ENCODE measurements around the gene NAGLU. TPM values are rescaled to one million over a fixed set of nuclear protein-coding genes. Genes with fewer than 3 reads are reported as not detected.

Gene NAGLU
- 34.3 to 48.3 TPM (median 46.9 TPM) in 5 replicates for total RNA-seq (2022; extraction: Qiagen RNA extraction)

DNA sequence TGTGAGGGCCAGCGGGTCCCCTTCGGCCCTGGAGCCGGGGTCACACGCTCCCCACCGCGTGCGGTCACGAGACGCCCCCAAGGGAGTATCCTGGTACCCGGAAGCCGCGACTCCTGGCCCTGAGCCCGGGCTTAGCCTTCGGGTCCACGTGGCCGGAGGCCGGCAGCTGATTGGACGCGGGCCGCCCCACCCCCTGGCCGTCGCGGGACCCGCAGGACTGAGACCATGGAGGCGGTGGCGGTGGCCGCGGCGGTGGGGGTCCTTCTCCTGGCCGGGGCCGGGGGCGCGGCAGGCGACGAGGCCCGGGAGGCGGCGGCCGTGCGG, at the start of gene NAGLU:
Gene NAGLU, plus strand, starts transcription at position 194 of the 324 bp plus-strand sequence. Its CDS starts 32 bp downstream, at position 226.

DNA sequence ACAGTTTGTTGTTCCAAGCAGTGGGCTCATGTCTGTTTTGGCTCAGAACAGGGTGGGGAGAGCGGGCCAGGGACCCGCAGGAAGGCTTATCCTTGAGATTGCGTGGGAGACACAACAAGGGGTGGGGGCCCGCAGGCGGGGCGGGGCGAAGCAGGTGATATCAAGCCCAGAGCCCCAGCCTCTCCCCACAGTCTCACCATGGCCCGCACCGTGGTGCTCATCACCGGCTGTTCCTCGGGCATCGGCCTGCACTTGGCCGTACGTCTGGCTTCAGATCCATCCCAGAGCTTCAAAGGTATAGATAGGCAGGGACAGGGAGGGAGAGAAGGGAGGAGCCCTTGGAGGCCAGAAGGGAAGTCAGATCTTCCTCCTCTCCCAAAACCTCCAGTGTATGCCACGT, 16.7 kb downstream of the NAGLU start, which contains the start of gene HSD17B1:
Gene HSD17B1, plus strand, starts transcription at position 188 of the 400 bp plus-strand sequence. Its CDS starts 11 bp downstream, at position 199.

DNA sequence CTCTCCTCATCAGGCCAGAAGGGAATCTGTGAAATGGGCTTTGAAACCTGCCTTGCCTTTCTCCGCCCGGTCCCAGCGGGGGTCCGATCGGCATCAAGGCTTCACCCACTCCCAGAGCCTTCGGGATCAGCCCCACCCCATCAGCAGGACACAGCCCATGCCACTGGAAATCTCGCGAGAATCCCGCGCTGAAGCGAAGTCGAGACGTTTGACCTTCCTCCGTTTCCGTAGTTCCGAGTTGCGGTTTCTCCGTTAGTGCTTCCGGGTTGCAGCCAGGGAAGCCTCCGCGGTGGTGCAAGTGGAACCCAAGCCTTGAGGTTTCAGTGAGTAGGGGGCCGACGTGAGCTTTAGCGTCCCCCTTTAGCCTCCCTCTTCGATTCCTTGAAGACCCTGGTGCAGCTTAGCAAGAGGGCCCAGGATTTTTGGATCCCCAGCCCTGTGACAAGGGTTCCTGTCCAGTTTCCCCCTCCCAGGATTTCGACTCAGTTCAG, 25.9 kb downstream of the NAGLU start, which contains the start of gene COASY:
Gene COASY, plus strand, starts transcription at position 252 of the 491 bp plus-strand sequence. CDS start 475 bp downstream, outside the sequence.

DNA sequence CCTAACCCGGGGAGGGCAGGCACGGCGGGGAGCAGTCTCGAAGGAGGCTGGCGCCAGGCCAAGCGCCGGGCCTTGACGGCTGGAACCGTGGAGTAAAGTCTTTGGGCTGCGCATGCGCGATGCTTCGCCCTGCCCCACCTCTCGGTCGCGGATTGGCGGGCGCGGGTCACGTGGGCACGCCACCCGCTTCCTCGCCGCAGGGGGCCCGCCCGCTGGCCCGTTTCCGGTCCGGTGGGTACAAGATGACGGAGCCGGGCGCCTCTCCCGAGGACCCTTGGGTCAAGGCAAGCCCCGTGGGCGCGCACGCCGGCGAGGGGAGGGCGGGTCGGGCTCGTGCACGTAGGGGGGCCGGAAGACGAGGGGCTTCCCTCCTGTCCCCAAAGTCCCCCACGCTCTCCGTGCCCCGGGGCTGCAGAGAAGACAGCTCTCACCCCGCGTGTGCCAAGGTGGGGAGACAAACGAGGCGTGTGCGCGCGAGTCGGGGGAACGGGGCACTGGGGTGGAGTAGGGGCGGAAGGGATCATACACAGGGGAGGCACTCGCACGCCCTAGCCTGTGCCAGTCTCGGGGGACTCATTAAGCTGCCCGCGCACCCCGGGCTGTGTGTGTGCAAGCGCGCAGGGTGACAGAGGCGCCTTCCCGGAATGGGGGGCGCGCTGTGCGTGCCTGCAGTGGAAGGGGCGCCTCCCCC, 31.0 kb downstream of the NAGLU start, which contains the start of gene MLX:
Gene MLX, plus strand, starts transcription at position 218 of the 691 bp plus-strand sequence. Its CDS starts 25 bp downstream, at position 243.

DNA sequence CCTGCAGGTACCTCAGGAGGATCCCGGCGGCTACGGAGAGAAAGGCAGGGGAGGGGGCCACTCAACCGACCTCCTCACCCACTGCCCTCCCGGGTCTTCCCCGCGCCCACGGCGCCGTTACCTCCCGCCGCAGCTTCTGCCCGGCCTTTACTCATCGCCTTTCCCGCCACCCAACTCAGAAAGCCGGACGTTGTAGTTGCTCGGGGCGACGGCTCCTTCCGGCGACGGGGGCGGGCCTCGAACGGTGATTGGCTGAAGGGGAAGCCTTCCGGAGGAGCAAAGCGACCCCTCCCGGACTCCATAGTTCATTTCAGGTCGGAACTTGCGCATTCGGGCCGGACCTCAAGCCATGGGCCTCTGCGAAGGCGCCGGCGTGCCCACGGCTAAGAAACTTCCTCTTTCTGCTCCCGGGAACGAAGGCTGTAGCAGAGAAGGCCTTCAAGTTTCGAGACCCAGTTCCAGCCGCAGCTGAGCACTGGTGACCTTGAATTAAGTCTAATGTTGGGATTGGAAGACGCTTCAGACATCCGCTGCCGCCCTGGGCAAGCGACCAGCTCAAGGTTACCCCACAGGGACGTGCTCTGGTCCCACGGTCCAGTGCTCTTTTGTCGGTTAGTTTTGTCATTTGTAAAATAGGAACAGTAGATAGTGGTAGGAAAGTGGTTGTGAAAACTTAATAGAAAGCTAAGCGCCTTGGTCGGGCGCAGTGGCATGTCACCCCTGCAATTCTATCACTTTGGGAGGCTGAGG, 41.7 kb downstream of the NAGLU start, which contains the start of gene PSMC3IP:
Gene PSMC3IP, minus strand, starts transcription at position 198 of the 750 bp plus-strand sequence. Its CDS starts 43 bp downstream, at position 155.

Other genes with a start within 250 kb of the NAGLU start
- 6.8 to 8.9 TPM (median 7.8 TPM) in 5 replicates for gene STAT5A, start 247.7 kb upstream of the NAGLU start, total RNA-seq (2022; extraction: Qiagen RNA extraction)
- gene STAT3, start 147.8 kb upstream of the NAGLU start, total RNA-seq (2022; extraction: Qiagen RNA extraction): 68.0 to 74.3 TPM (median 72.2 TPM) in 5 replicates
- gene CAVIN1, start 113.0 kb upstream of the NAGLU start, total RNA-seq (2022; extraction: Qiagen RNA extraction): 387 to 420 TPM (median 390 TPM) in 5 replicates
- 29.3 to 42.1 TPM (median 36.0 TPM) in 5 replicates for gene ATP6V0A1, start 77.4 kb upstream of the NAGLU start, total RNA-seq (2022; extraction: Qiagen RNA extraction)
- gene HSD17B1, start 16.7 kb downstream of the NAGLU start, total RNA-seq (2022; extraction: Qiagen RNA extraction): 0.95 to 1.8 TPM (median 1.5 TPM) in 5 replicates
- gene COASY, start 25.9 kb downstream of the NAGLU start, total RNA-seq (2022; extraction: Qiagen RNA extraction): 103 to 126 TPM (median 118 TPM) in 5 replicates
- 58.2 to 62.5 TPM (median 61.8 TPM) in 5 replicates for gene MLX, start 30.9 kb downstream of the NAGLU start, total RNA-seq (2022; extraction: Qiagen RNA extraction)
- gene PSMC3IP, start 41.5 kb downstream of the NAGLU start, total RNA-seq (2022; extraction: Qiagen RNA extraction): 30.0 to 33.0 TPM (median 31.6 TPM) in 5 replicates
- 23.5 to 29.0 TPM (median 26.5 TPM) in 5 replicates for gene RETREG3, start 73.1 kb downstream of the NAGLU start, total RNA-seq (2022; extraction: Qiagen RNA extraction)
- gene TUBG1, start 73.4 kb downstream of the NAGLU start, total RNA-seq (2022; extraction: Qiagen RNA extraction): 134 to 147 TPM (median 139 TPM) in 5 replicates
- 15.2 to 22.9 TPM (median 20.9 TPM) in 5 replicates for gene TUBG2, start 123.0 kb downstream of the NAGLU start, total RNA-seq (2022; extraction: Qiagen RNA extraction)
- 9.6 to 17.7 TPM (median 16.1 TPM) in 5 replicates for gene PLEKHH3, start 140.8 kb downstream of the NAGLU start, total RNA-seq (2022; extraction: Qiagen RNA extraction)
- gene CCR10, start 145.6 kb downstream of the NAGLU start, total RNA-seq (2022; extraction: Qiagen RNA extraction): 0.25 to 0.35 TPM (median 0.29 TPM) in 5 replicates
- 4.5 to 5.6 TPM (median 5.0 TPM) in 5 replicates for gene CNTNAP1, start 146.3 kb downstream of the NAGLU start, total RNA-seq (2022; extraction: Qiagen RNA extraction)
- 8.9 to 13.0 TPM (median 11.9 TPM) in 5 replicates for gene EZH1, start 208.8 kb downstream of the NAGLU start, total RNA-seq (2022; extraction: Qiagen RNA extraction)
- gene RAMP2, start 225.0 kb downstream of the NAGLU start, total RNA-seq (2022; extraction: Qiagen RNA extraction): 0.51 to 1.3 TPM (median 1.2 TPM) in 5 replicates
- 123 to 126 TPM (median 124 TPM) in 5 replicates for gene VPS25, start 237.2 kb downstream of the NAGLU start, total RNA-seq (2022; extraction: Qiagen RNA extraction)
- 0.91 to 1.6 TPM (median 1.2 TPM) in 5 replicates for gene WNK4, start 244.4 kb downstream of the NAGLU start, total RNA-seq (2022; extraction: Qiagen RNA extraction)